Osteoblast (primary cell): ENCODE data around the gene FAM98A. TPM values are rescaled to one million over a fixed set of nuclear protein-coding genes. Genes with fewer than 3 reads are reported as not detected.

Experiments used
- DNase-seq: peaks from one replicate; pipeline ENCODE4 v3.0.0; 2011; ENCODE audit warnings: low spot score, mixed read lengths; ENCODE audit not compliant: insufficient read length; ENCODE audit errors: missing footprints
- H2AFZ ChIP-seq: 2 replicates; pipeline ENCODE4 v1.6.0; 2011; ENCODE audit warnings: mild to moderate bottlenecking, low read length
- H3K27ac ChIP-seq: 2 replicates; pipeline ENCODE4 v1.5.1; 2011; ENCODE audit warnings: mild to moderate bottlenecking, low read depth, low read length, moderate library complexity
- H3K27me3 ChIP-seq: 2 replicates; pipeline ENCODE4 v1.6.0; 2012; ENCODE audit warnings: mild to moderate bottlenecking, control low read depth, inconsistent platforms, low read length, moderate library complexity; ENCODE audit not compliant: insufficient read depth
- H3K36me3 ChIP-seq: 2 replicates; pipeline ENCODE4 v1.5.1; 2011; ENCODE audit warnings: mild to moderate bottlenecking, low read length, control low read depth, moderate library complexity; ENCODE audit not compliant: insufficient read depth
- H3K4me1 ChIP-seq: 2 replicates; pipeline ENCODE4 v1.5.1; 2011; ENCODE audit warnings: mild to moderate bottlenecking, low read length, control low read depth, moderate library complexity; ENCODE audit not compliant: insufficient read depth
- H3K4me2 ChIP-seq: 2 replicates; pipeline ENCODE4 v1.6.0; 2011; ENCODE audit warnings: mild to moderate bottlenecking, low read length; ENCODE audit not compliant: insufficient read depth
- H3K4me3 ChIP-seq: fragments of 200-600 bp; sonication (generic); 3 replicates; pipeline ENCODE4 v1.5.1; 2012; ENCODE audit warnings: mild to moderate bottlenecking, low read length, inconsistent platforms; ENCODE audit not compliant: insufficient read depth
- H3K79me2 ChIP-seq: 2 replicates; pipeline ENCODE4 v1.6.0; 2012; ENCODE audit warnings: mild to moderate bottlenecking, low read length, control low read depth, inconsistent platforms; ENCODE audit not compliant: insufficient read depth
- H3K9me3 ChIP-seq: 2 replicates; pipeline ENCODE4 v1.5.1; 2011; ENCODE audit warnings: low read depth, low read length, control low read depth
- H4K20me1 ChIP-seq: 2 replicates; pipeline ENCODE4 v1.6.0; 2012; ENCODE audit warnings: mild to moderate bottlenecking, low read length, control low read depth; ENCODE audit not compliant: insufficient read depth
- CTCF ChIP-seq: IDR thresholded peaks from 2 replicates; pipeline ENCODE4 v1.5.1; 2011; ENCODE audit warnings: mild to moderate bottlenecking, low read depth, low read length, moderate library complexity; ENCODE audit errors: extremely low read depth
- total RNA-seq: library from RNA; depleted of rRNA; stranded (reverse); fragments of >200 nt; gene quantifications from 2 replicates; pipeline ENCODE4 v1.2.3, GENCODE V29; 2012

FAM98A gene
- total RNA-seq, 1 donor: 22.8 TPM

GRCh38 chr2:33619028-33619427, 19.9 kb upstream of the FAM98A start:
- H3K4me3 ChIP-seq: no peak overlapping the region
- H3K27me3 ChIP-seq: no peaks in the 10 kb centered on the region
- no peak for DNase-seq
- H3K9me3 ChIP-seq: no peaks in the 10 kb centered on the region
- H3K79me2 ChIP-seq: no peaks in the 10 kb centered on the region
- no peak for TF ChIP-seq CTCF
- H3K4me1 ChIP-seq: no peaks in the 10 kb centered on the region
- no peaks in the 10 kb centered on the region for H3K36me3 ChIP-seq
- H2AFZ ChIP-seq: no peak overlapping the region
- no peaks in the 10 kb centered on the region for H4K20me1 ChIP-seq
- no peak overlapping the region for H3K27ac ChIP-seq
- no peak overlapping the region for H3K4me2 ChIP-seq

GRCh38 chr2:33617989-33618388, 18.9 kb upstream of the FAM98A start:
- Histone ChIP-seq H3K27ac (no peak overlapping the region), H4K20me1 (no peaks in the 10 kb centered on the region), H3K36me3 (no peaks in the 10 kb centered on the region), H2AFZ (no peak overlapping the region), H3K4me3 (no peak overlapping the region), H3K79me2 (no peaks in the 10 kb centered on the region), H3K27me3 (no peaks in the 10 kb centered on the region), H3K9me3 (no peaks in the 10 kb centered on the region), H3K4me1 (no peaks in the 10 kb centered on the region), H3K4me2 (no peak overlapping the region)
- DNase-seq: no peak
- TF ChIP-seq CTCF: no peak

- Histone ChIP-seq H3K4me3 (no peak overlapping the region), H3K4me2 (no peak overlapping the region), H3K9me3 (no peaks in the 10 kb centered on the region), H3K36me3 (no peaks in the 10 kb centered on the region), H3K27me3 (no peaks in the 10 kb centered on the region), H4K20me1 (no peaks in the 10 kb centered on the region), H3K27ac (no peak overlapping the region), H2AFZ (no peak overlapping the region), H3K4me1 (no peaks in the 10 kb centered on the region), H3K79me2 (no peaks in the 10 kb centered on the region)
- TF ChIP-seq CTCF: no peak
- DNase-seq: no peak
Measured at GRCh38 chr2:33617401-33617800, 18.3 kb upstream of the FAM98A start.

GRCh38 chr2:33616873-33617272, 17.8 kb upstream of the FAM98A start:
- no peak for TF ChIP-seq CTCF
- no peak overlapping the region for H3K4me2 ChIP-seq
- H3K27me3 ChIP-seq: no peaks in the 10 kb centered on the region
- no peaks in the 10 kb centered on the region for H3K36me3 ChIP-seq
- H2AFZ ChIP-seq: no peak overlapping the region
- no peak for DNase-seq
- H3K27ac ChIP-seq: no peak overlapping the region
- no peak overlapping the region for H3K4me3 ChIP-seq
- H3K9me3 ChIP-seq: no peaks in the 10 kb centered on the region
- no peaks in the 10 kb centered on the region for H3K4me1 ChIP-seq
- H4K20me1 ChIP-seq: no peaks in the 10 kb centered on the region
- no peaks in the 10 kb centered on the region for H3K79me2 ChIP-seq
